HEK293 (cell line): ENCODE data around the gene ZBTB20.

Experiments used
- CTCF ChIA-PET: fragments of 350-600 bp; formaldehyde crosslinking; extraction: SDS; loops from one replicate; lab custom pipeline; 2021; ENCODE audit warnings: antibody characterized with exemption; lab: Yijun Ruan, JAX
- POLR2A ChIA-PET: fragments of 300-600 bp; formaldehyde crosslinking; extraction: SDS; loops from one replicate; lab custom pipeline; 2020; ENCODE audit warnings: antibody characterized with exemption, inconsistent platforms; lab: Yijun Ruan, JAX
- H3K27ac ChIP-seq: fragments of 200-500 bp; sonication (Bioruptor generic); 2 replicates; pipeline ENCODE4 v1.5.1; 2014; ENCODE audit warnings: low read depth, low read length, control low read depth, inconsistent platforms; ENCODE audit errors: extremely low read depth
- H3K36me3 ChIP-seq, 2 experiments: fragments of 200-500 bp in 1 of 2; sonication (Bioruptor generic) in 1 of 2; 1 replicate in 1 of 2; 2 replicates in 1 of 2; pipeline ENCODE4 v1.5.1; 2014 to 2017; ENCODE audit warnings: inconsistent platforms in 2 of 2, low read length in 2 of 2; ENCODE audit not compliant: control insufficient read depth in 2 of 2, insufficient read depth in 1 of 2
- H3K4me1 ChIP-seq: fragments of 200-500 bp; sonication (Bioruptor generic); 2 replicates; pipeline ENCODE4 v1.5.1; 2014; ENCODE audit warnings: mild to moderate bottlenecking, low read length, inconsistent platforms; ENCODE audit not compliant: control insufficient read depth, insufficient read depth
- H3K4me3 ChIP-seq: 2 replicates; pipeline ENCODE4 v1.5.1; 2011; ENCODE audit warnings: low read depth, mild to moderate bottlenecking, control low read depth, low read length, moderate library complexity
- H3K9me3 ChIP-seq: fragments of 200-500 bp; sonication (Bioruptor generic); 2 replicates; pipeline ENCODE4 v1.5.1; 2014; ENCODE audit warnings: low read depth, low read length, inconsistent platforms; ENCODE audit not compliant: control insufficient read depth, insufficient read depth
- GLI4 ChIP-seq: fragments of 450-650 bp; formaldehyde crosslinking; IDR thresholded peaks from 2 replicates; pipeline ENCODE4 v1.5.1; 2016; ENCODE audit warnings: missing biosample characterization, missing genetic modification characterization
- PRDM1 ChIP-seq: fragments of 450-650 bp; formaldehyde crosslinking; IDR thresholded peaks from 2 replicates; pipeline ENCODE4; 2016; ENCODE audit warnings: missing biosample characterization, missing genetic modification characterization
- REPIN1 ChIP-seq: fragments of 450-650 bp; formaldehyde crosslinking; IDR thresholded peaks from 2 replicates; pipeline ENCODE4 v1.5.1; 2017; ENCODE audit warnings: missing biosample characterization, missing genetic modification characterization, low read depth
- SP2 ChIP-seq: fragments of 450-650 bp; formaldehyde crosslinking; IDR thresholded peaks from 2 replicates; pipeline ENCODE4 v1.5.1; 2016; ENCODE audit warnings: missing biosample characterization, missing genetic modification characterization
- SP3 ChIP-seq: fragments of 450-650 bp; formaldehyde crosslinking; IDR thresholded peaks from 2 replicates; pipeline ENCODE4 v1.5.1; 2016; ENCODE audit warnings: missing biosample characterization, missing genetic modification characterization
- SP7 ChIP-seq: fragments of 450-650 bp; formaldehyde crosslinking; IDR thresholded peaks from 2 replicates; pipeline ENCODE4 v1.5.1; 2016; ENCODE audit warnings: missing biosample characterization, missing genetic modification characterization
- TCF7L2 ChIP-seq: IDR thresholded peaks from 2 replicates; pipeline ENCODE4 v1.6.1; 2011; ENCODE audit warnings: low read depth, mild to moderate bottlenecking, inconsistent platforms, low read length, moderate library complexity, borderline replicate concordance
- TRIM28 ChIP-seq: IDR thresholded peaks from 2 replicates; pipeline ENCODE4 v1.6.1; 2011; ENCODE audit warnings: low read length, control low read depth, borderline replicate concordance
- YY2 ChIP-seq: fragments of 450-650 bp; formaldehyde crosslinking; IDR thresholded peaks from 2 replicates; pipeline ENCODE4 v1.5.1; 2016; ENCODE audit warnings: missing biosample characterization, missing genetic modification characterization
- ZBTB20 ChIP-seq: fragments of 450-650 bp; formaldehyde crosslinking; IDR thresholded peaks from 2 replicates; pipeline ENCODE4 v1.5.1; 2016; ENCODE audit warnings: missing biosample characterization, missing genetic modification characterization
- ZBTB21 ChIP-seq: fragments of 450-650 bp; formaldehyde crosslinking; IDR thresholded peaks from 2 replicates; pipeline ENCODE4 v1.5.1; 2017; ENCODE audit warnings: missing biosample characterization, missing genetic modification characterization
- ZIC2 ChIP-seq: fragments of 450-650 bp; formaldehyde crosslinking; IDR thresholded peaks from 2 replicates; pipeline ENCODE4 v1.5.1; 2016; ENCODE audit warnings: missing biosample characterization, missing genetic modification characterization
- ZNF335 ChIP-seq: fragments of 450-650 bp; formaldehyde crosslinking; conservative IDR thresholded peaks from 2 replicates; pipeline ENCODE4 v1.5.1; 2016; ENCODE audit warnings: missing biosample characterization, missing genetic modification characterization
- ZNF366 ChIP-seq: fragments of 450-650 bp; formaldehyde crosslinking; conservative IDR thresholded peaks from 2 replicates; pipeline ENCODE4 v1.5.1; 2016; ENCODE audit warnings: missing biosample characterization, missing genetic modification characterization
- ZNF544 ChIP-seq: fragments of 450-650 bp; formaldehyde crosslinking; IDR thresholded peaks from 2 replicates; pipeline ENCODE4 v1.5.0; 2017; ENCODE audit warnings: missing biosample characterization, missing genetic modification characterization
- ZNF549 ChIP-seq: fragments of 450-650 bp; IDR thresholded peaks from 2 replicates; pipeline ENCODE4 v1.5.1; 2018; ENCODE audit warnings: missing biosample characterization, missing genetic modification characterization, mild to moderate bottlenecking, inconsistent platforms, moderate library complexity
- ZNF596 ChIP-seq: fragments of 450-650 bp; IDR thresholded peaks from 2 replicates; pipeline ENCODE4 v1.5.0; 2018; ENCODE audit warnings: missing biosample characterization, mild to moderate bottlenecking, missing genetic modification characterization, moderate library complexity
- ZNF654 ChIP-seq: fragments of 450-650 bp; formaldehyde crosslinking; IDR thresholded peaks from 2 replicates; pipeline ENCODE4 v1.5.1; 2016; ENCODE audit warnings: low read depth, missing biosample characterization, missing genetic modification characterization
- ZNF660 ChIP-seq: fragments of 450-650 bp; IDR thresholded peaks from 2 replicates; pipeline ENCODE4 v1.5.1; 2018; ENCODE audit warnings: missing biosample characterization, mild to moderate bottlenecking, missing genetic modification characterization
- ZNF664 ChIP-seq: fragments of 450-650 bp; formaldehyde crosslinking; IDR thresholded peaks from 2 replicates; pipeline ENCODE4 v1.5.1; 2016; ENCODE audit warnings: missing biosample characterization, missing genetic modification characterization
- ZNF843 ChIP-seq: fragments of 450-650 bp; formaldehyde crosslinking; IDR thresholded peaks from 2 replicates; pipeline ENCODE4 v1.5.1; 2016; ENCODE audit warnings: missing biosample characterization, missing genetic modification characterization
- ZSCAN30 ChIP-seq: fragments of 450-650 bp; IDR thresholded peaks from 2 replicates; pipeline ENCODE4 v1.5.1; 2018; ENCODE audit warnings: missing biosample characterization, mild to moderate bottlenecking, missing genetic modification characterization, moderate library complexity
- TF ChIP-seq, protein P1 (sequence below): fragments of 450-650 bp; formaldehyde crosslinking; IDR thresholded peaks from 2 replicates; pipeline ENCODE4 v1.5.1; 2016; ENCODE audit warnings: missing biosample characterization, missing genetic modification characterization
- TF ChIP-seq, protein P2 (sequence below): fragments of 450-650 bp; formaldehyde crosslinking; IDR thresholded peaks from 2 replicates; pipeline ENCODE4 v1.5.1; 2017; ENCODE audit warnings: missing biosample characterization, missing genetic modification characterization
- TF ChIP-seq, protein P3 (sequence below): fragments of 450-650 bp; formaldehyde crosslinking; IDR thresholded peaks from 2 replicates; pipeline ENCODE4 v1.5.1; 2016; ENCODE audit warnings: missing biosample characterization, missing genetic modification characterization
- TF ChIP-seq, protein P4 (sequence below): fragments of 450-650 bp; formaldehyde crosslinking; IDR thresholded peaks from 2 replicates; pipeline ENCODE4 v1.5.1; 2016; ENCODE audit warnings: missing biosample characterization, missing genetic modification characterization
- TF ChIP-seq, protein P5 (sequence below): fragments of 450-650 bp; formaldehyde crosslinking; IDR thresholded peaks from 2 replicates; pipeline ENCODE4 v1.5.1; 2016; ENCODE audit warnings: missing biosample characterization, missing genetic modification characterization

ZBTB20 gene

DNA sequence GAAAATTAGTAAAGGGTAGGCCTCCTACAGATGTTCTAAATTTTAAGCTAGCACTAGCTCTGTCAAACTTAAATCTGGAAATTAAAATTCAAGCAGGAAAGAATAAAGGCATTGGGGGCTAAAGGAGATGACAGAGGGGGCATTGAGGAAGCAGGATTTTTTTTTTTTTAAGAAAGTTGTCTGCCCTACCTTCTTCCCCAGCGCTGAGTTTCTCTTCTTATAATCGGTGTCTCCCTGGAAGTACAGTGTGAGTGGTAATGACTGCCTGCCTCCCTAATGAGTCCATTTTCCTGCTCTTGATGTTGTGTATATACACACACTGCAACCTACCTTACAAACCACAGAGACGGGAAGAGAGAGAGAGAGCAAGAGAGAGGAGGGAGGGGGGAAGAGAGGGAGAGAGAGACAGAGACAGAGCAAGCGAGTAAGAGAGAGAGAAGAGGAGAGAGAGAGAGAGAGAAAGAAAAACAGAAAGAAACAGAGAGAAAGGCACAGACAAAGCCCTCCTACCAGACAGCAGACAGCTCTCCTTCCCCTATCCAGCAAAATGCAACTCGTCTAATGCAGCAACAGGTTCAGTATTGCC is 47.0 kb downstream of the ZBTB20 start:
- H3K9me3 ChIP-seq = no peaks in the 10 kb centered on the region
- POLR2A ChIA-PET = interaction anchor here (1.3 kb wide), 1 partner anchor 46 kb away, joined by 6 read pairs; no protein-coding TSS in a partner anchor
- peak overlapping the region; percentile 25 for H3K4me3 ChIP-seq
- no peaks in the 10 kb centered on the region for H3K4me1 ChIP-seq
- H3K36me3 ChIP-seq = no peaks in the 10 kb centered on the region
- H3K27ac ChIP-seq = no peak overlapping the region
- CTCF ChIA-PET = interaction anchor here (0.7 to 2.4 kb wide), 4 partner anchors 8 to 713 kb away, joined by 3 to 9 read pairs (median 4); no protein-coding TSS in a partner anchor
- TF ChIP-seq SP7 (peak; percentile 21; the same call in 1 of the 2 replicates), ZNF843 (tag by site-specific recombination) (peak; percentile 21; the same call in 1 of the 2 replicates), ZNF335 (tag by site-specific recombination) (peak; percentile 80), ZNF549 (tag by site-specific recombination) (no peak), SP2 (no peak), ZBTB21 (peak; percentile 38; the same call in 1 of the 2 replicates), ZNF544 (peak; percentile 47; the same call in 1 of the 2 replicates), ZNF366 (tag by site-specific recombination) (0 out of 2 replicates have a peak, but pooled peaks have one; percentile 37), ZSCAN30 (tag by site-specific recombination) (no peak), TRIM28 (peak; percentile 76; the same call in 1 of the 2 replicates), SP3 (tag by site-specific recombination) (peak; percentile 31; the same call in 1 of the 2 replicates), TCF7L2 (0 out of 2 replicates have a peak, but pooled peaks have one; percentile 36), ZNF596 (tag by site-specific recombination) (peak; percentile 79), ZNF654 (tag by site-specific recombination) (0 out of 2 replicates have a peak, but pooled peaks have one; percentile 4), ZNF664 (peak; percentile 53; the same call in 1 of the 2 replicates), ZBTB20 (tag by site-specific recombination) (peak; percentile 48; the same call in 1 of the 2 replicates), PRDM1 (tag by site-specific recombination) (peak; percentile 88), GLI4 (tag by site-specific recombination) (no peak), ZNF660 (tag by site-specific recombination) (no peak), ZIC2 (tag by site-specific recombination) (0 out of 2 replicates have a peak, but pooled peaks have one; percentile 10), REPIN1 (tag by site-specific recombination) (peak; percentile 59; the same call in 1 of the 2 replicates), YY2 (tag by site-specific recombination) (no peak)
- TF ChIP-seq, protein P1, sequence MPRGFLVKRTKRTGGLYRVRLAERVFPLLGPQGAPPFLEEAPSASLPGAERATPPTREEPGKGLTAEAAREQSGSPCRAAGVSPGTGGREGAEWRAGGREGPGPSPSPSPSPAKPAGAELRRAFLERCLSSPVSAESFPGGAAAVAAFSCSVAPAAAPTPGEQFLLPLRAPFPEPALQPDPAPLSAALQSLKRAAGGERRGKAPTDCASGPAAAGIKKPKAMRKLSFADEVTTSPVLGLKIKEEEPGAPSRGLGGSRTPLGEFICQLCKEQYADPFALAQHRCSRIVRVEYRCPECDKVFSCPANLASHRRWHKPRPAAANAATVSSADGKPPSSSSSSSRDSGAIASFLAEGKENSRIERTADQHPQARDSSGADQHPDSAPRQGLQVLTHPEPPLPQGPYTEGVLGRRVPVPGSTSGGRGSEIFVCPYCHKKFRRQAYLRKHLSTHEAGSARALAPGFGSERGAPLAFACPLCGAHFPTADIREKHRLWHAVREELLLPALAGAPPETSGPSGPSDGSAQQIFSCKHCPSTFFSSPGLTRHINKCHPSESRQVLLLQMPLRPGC (tag by site-specific recombination) = no peak
- TF ChIP-seq, protein P2, sequence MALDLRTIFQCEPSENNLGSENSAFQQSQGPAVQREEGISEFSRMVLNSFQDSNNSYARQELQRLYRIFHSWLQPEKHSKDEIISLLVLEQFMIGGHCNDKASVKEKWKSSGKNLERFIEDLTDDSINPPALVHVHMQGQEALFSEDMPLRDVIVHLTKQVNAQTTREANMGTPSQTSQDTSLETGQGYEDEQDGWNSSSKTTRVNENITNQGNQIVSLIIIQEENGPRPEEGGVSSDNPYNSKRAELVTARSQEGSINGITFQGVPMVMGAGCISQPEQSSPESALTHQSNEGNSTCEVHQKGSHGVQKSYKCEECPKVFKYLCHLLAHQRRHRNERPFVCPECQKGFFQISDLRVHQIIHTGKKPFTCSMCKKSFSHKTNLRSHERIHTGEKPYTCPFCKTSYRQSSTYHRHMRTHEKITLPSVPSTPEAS = 0 out of 2 replicates have a peak, but pooled peaks have one; percentile 54
- TF ChIP-seq, protein P3, sequence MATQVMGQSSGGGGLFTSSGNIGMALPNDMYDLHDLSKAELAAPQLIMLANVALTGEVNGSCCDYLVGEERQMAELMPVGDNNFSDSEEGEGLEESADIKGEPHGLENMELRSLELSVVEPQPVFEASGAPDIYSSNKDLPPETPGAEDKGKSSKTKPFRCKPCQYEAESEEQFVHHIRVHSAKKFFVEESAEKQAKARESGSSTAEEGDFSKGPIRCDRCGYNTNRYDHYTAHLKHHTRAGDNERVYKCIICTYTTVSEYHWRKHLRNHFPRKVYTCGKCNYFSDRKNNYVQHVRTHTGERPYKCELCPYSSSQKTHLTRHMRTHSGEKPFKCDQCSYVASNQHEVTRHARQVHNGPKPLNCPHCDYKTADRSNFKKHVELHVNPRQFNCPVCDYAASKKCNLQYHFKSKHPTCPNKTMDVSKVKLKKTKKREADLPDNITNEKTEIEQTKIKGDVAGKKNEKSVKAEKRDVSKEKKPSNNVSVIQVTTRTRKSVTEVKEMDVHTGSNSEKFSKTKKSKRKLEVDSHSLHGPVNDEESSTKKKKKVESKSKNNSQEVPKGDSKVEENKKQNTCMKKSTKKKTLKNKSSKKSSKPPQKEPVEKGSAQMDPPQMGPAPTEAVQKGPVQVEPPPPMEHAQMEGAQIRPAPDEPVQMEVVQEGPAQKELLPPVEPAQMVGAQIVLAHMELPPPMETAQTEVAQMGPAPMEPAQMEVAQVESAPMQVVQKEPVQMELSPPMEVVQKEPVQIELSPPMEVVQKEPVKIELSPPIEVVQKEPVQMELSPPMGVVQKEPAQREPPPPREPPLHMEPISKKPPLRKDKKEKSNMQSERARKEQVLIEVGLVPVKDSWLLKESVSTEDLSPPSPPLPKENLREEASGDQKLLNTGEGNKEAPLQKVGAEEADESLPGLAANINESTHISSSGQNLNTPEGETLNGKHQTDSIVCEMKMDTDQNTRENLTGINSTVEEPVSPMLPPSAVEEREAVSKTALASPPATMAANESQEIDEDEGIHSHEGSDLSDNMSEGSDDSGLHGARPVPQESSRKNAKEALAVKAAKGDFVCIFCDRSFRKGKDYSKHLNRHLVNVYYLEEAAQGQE (tag by site-specific recombination) = peak; percentile 64; the same call in 1 of the 2 replicates
- TF ChIP-seq, protein P4, sequence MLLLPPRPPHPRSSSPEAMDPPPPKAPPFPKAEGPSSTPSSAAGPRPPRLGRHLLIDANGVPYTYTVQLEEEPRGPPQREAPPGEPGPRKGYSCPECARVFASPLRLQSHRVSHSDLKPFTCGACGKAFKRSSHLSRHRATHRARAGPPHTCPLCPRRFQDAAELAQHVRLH (tag by site-specific recombination) = peak; percentile 77
- TF ChIP-seq, protein P5, sequence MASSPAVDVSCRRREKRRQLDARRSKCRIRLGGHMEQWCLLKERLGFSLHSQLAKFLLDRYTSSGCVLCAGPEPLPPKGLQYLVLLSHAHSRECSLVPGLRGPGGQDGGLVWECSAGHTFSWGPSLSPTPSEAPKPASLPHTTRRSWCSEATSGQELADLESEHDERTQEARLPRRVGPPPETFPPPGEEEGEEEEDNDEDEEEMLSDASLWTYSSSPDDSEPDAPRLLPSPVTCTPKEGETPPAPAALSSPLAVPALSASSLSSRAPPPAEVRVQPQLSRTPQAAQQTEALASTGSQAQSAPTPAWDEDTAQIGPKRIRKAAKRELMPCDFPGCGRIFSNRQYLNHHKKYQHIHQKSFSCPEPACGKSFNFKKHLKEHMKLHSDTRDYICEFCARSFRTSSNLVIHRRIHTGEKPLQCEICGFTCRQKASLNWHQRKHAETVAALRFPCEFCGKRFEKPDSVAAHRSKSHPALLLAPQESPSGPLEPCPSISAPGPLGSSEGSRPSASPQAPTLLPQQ (tag by site-specific recombination) = peak; percentile 43; the same call in 1 of the 2 replicates
